Hippocampal formation (tissue), 2 donors: ENCODE data around the gene SLC46A2.

ENCODE experiments used
- DNase-seq, 2 donors: peaks; one replicate each; lab custom pipeline; 2025; lab: John Stamatoyannopoulos, UW

SLC46A2 gene

DNA sequence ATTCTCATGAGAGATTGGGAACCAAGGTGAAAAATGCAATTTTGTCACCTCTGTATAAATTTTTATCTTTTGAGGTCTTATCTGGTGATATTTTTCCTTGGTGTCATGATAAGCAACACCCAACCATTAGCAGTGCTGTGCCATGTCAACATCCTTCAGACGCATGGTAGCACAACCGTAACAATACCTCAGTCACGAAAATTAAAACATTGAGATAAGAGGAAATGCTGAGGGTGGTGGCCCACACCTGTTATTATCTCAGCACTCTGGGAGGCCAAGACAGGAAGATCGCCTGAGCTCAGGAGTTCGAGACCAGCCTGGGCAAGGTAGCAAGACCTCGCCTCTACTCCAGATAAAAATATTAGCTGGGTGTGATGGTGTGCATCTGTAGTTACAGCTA is 32.7 kb downstream of the SLC46A2 start:
- no peak for DNase-seq

GRCh38 chr9:112856843-112857242 is 33.8 kb downstream of the SLC46A2 start:
- no peak for DNase-seq

DNA sequence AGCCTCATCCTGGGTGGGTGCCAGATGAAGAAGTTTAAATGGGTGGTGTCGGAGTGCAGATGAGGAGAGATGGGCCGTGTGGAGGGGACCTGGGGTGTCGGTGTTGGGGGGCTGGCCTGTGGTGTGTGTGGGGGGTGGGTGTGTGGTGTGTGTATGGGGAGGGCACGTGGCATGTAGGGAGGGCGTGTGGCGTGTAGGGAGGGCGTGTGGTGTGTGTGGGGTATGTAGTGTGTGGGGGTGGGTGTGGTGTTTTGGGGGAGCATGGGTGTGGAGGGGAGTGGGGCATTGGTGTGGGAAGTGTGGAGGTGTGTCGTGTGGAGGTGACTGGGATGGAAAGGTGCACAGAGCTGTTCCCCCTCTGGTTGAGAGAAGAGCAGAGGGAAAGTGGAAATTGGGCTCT is 34.5 kb downstream of the SLC46A2 start:
- no peak for DNase-seq

GRCh38 chr9:112854657-112855056 is 36.0 kb downstream of the SLC46A2 start:
- DNase-seq = no peak

- no peak for DNase-seq
These were observed 36.6 kb downstream of the SLC46A2 start for GRCh38 chr9:112853882-112854585.

- DNase-seq = peak; percentile 72 to 87
These were observed 37.8 kb downstream of the SLC46A2 start for GRCh38 chr9:112852741-112853504.

DNA sequence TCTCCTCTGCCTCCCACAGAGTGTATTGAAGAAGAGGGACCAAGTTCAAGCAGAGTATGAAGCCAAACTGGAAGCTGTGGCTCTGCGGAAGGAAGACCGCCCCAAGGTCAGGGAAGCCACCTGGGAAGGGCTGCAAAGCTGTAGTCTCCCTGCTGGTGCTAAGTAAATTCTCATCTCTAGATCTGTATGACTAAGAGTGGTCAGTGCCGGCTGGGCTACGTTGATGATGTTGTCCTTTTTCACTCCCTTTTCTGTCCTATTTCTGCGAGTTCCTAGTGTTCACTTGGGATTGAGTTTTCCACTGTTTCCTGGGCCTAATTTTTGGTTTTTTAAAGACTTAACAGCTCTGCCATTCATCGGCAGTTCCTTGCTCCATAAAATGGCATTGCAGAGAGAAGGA is 39.8 kb downstream of the SLC46A2 start:
- no peak for DNase-seq

GRCh38 chr9:112849363-112849922 is 41.2 kb downstream of the SLC46A2 start:
- no peak for DNase-seq

DNA sequence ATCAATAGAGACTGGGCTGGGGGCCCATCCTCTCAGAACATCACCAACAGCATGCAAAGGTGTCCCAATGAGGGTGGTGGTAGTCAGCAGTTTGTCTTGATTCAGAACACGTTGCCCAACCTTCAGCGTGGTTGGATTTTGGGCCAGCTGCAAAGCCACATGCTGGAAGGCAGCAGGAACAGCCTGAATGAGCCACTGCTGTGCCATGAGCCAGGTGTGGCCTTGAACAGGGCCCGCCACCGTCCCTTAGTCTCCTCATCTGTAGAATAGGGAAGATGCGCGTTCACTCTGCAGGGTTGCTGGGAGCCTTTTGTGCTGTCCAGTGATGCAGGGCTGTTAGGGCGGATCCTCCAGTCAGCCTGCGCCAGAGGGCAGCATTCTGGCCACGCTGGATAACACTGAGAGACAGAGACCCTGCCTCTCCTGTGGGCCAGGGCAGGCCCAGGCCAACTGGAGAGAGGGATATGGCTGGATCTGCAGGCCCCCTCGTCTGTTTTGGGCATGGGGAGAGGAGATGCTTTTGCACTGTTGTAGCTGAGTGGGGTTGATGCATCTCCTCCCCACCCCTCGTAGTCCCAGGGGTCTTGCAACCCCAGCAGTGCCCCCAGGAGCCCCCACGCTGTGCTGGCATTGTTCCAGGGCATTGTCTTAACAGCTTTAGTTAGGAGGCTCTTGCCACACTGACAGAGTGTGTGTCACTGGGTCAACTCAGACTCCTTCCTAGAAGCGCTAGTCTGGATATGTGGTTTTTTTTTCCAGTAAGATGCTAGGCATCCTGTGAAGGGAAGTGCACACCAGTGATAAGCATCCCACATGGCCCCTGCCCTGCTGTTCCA is 42.1 kb downstream of the SLC46A2 start:
- DNase-seq = no peak

DNA sequence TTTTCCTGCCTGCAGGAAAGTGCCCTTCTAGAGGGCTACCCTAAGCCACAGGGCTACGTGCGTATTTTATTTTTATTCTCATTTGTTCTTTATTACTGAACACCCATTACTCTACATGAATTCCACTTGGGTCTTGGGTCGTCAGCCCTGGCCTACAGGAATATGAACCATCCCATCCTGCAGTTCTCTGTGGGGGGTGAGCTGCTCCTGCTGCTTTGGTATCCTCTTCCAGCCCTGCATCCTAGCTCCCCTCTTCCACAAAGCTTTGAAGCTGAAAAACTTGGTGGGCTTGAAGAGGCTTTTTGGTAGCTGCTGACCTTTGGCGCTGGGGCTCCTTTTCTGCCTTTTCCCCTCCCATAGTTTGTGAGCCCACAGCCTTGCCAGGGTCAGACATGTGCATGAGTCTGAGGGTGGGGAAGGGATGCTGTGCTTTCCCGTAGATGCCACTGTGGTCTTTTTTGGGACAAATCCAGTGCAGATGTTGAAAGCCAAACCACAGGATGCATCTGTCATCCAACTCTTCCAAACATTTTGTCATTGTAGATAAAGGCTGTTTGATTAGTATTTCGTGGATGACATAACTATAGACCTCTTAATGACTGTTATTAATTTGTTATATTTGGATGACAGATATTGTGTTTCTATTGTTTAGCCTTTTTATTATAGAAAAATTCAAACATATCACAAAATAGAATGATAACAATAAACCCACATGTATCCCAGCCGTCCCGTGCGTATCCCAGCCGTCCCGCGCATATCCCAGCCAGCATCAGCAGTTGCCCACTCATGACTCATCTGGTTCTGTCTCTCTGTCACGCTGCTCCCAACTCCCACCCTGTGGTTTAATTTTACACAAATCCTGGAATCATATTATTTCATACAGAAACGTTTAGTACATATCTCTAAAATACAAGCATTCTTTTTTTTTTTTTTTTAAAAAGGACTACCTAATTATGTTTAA is 43.9 kb downstream of the SLC46A2 start:
- DNase-seq = peak in 1 of 2 donors; percentile 30

GRCh38 chr9:112844771-112845542 is 45.7 kb downstream of the SLC46A2 start:
- DNase-seq = peak; percentile 61 to 64

GRCh38 chr9:112842555-112842954 is 48.1 kb downstream of the SLC46A2 start:
- DNase-seq = no peak

DNA sequence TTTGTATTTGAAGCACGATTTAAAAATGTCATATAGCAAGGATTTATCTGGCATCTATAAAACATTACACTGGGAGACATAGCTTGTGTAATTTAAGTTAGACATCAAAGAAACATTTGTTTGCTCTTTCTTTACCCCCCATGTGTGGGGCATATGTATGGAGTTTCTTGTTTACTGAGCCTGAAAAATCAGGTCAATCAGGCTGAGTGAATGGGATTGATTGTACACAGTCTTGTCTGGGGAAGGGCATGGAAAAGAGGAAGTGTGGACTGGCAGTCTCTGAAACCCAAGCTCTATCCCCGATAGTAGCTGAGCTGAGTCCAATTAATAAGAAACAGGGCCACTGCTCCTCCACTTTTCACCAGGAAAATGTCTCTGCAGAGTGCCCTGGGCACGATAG is 49.4 kb downstream of the SLC46A2 start:
- DNase-seq = peak in 1 of 2 donors; percentile 62

GRCh38 chr9:112839331-112839730 is 51.3 kb downstream of the SLC46A2 start:
- no peak for DNase-seq

DNA sequence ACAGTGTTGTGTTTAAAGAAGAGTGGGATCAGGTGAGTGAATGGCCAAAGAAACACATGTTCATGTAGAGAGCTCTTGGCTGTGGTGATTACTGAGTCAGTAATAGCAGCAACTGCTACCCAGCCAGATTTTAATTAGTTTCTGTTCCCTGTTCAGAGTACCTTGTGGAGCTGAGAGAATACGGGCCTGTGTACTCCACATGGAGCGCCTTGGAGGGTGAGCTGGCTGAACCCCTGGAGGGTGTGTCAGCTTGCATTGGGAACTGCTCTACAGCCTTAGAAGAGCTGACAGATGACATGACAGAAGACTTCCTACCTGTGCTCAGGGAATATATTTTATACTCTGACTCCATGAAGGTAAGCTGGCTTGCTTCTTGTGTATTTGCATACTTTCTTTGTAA is 52.3 kb downstream of the SLC46A2 start:
- no peak for DNase-seq

GRCh38 chr9:112836394-112836793 is 54.3 kb downstream of the SLC46A2 start:
- DNase-seq = no peak

- DNase-seq = no peak
These were observed 57.6 kb downstream of the SLC46A2 start for GRCh38 chr9:112833081-112833480.

GRCh38 chr9:112831969-112832368 is 58.7 kb downstream of the SLC46A2 start:
- no peak for DNase-seq

DNA sequence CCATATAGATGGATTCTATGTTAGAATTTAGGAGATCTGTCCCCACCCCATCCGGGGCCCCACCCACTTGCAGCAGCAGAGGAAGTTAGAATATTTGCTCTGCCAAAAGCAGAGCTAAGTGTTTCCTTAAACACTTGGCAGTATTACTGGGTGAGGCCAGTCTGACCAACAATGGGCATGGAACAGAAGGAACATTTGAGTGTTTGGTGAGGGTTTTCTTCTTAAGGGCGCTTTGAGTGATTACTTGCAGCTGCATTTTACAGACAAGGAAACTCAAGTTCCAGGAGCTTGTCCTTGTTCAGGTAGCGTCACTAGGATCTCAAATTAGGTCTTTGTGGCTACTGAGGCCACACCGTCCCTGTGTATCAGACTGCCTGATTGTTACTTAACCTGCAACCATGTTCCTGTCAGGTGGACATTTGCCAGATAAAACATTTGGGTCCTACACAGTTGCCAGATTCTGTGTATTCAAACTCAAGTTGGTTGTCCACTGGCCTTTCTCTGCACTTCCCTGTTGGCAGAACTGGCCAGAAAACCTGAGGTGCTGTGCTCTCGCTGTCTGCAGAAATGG is 59.3 kb downstream of the SLC46A2 start:
- DNase-seq = no peak
